Endothelial cell of umbilical vein (primary cell): Measurements from ENCODE around the gene ABCB4. TPM values are rescaled to one million over a fixed set of nuclear protein-coding genes. Genes with fewer than 3 reads are reported as not detected.

Experiments used
- BruUV-seq: library from RNA; stranded (reverse); fragments of 400-500 nt; replicated peaks from 2 replicates; lab custom pipeline; 2021; lab: Mats Ljungman, UMichigan
- CTCF ChIA-PET: fragments of 300-600, 350-600 bp; sonication (Branson Sonifier 250); formaldehyde crosslinking; loops from one replicate; lab custom pipeline; 2021; ENCODE audit warnings: antibody characterized with exemption, inconsistent platforms; lab: Charles Lee
- POLR2A ChIA-PET: fragments of 300-600, 350-600 bp; sonication (Branson Sonifier 250); formaldehyde crosslinking; loops from one replicate; lab custom pipeline; 2021; ENCODE audit warnings: antibody characterized with exemption, inconsistent platforms; lab: Charles Lee
- DNase-seq: peaks from one replicate; pipeline ENCODE4 v3.0.0-alpha.2; 2011; ENCODE audit warnings: low read depth, low spot score
- FAIRE-seq: peaks from 2 replicates; lab custom pipeline; 2011; peaks lifted over from hg19 to GRCh38; lab: Jason Lieb, UNC
- H2AFZ ChIP-seq: 2 replicates; pipeline ENCODE4 v1.6.0; 2012; ENCODE audit warnings: low read depth, low read length, control low read depth, inconsistent platforms
- H3K27ac ChIP-seq: 2 replicates; pipeline ENCODE4 v1.5.1; 2011; ENCODE audit warnings: low read depth, mild to moderate bottlenecking, control low read depth, low read length, moderate library complexity; ENCODE audit not compliant: insufficient read depth
- H3K27me3 ChIP-seq, 2 experiments: 2 replicates each; pipeline versions ENCODE4 v1.6.0 to v1.6.1; 2011; ENCODE audit warnings: low read length in 2 of 2, mixed read lengths in 1 of 2; ENCODE audit not compliant: control insufficient read depth in 2 of 2, insufficient read depth in 2 of 2
- H3K36me3 ChIP-seq, 2 experiments: 2 replicates in 1 of 2; 3 replicates in 1 of 2; pipeline ENCODE4 v1.5.1; 2011; ENCODE audit warnings: low read length in 2 of 2, mild to moderate bottlenecking in 1 of 2, moderate library complexity in 1 of 2; ENCODE audit not compliant: control insufficient read depth in 2 of 2, insufficient read depth in 2 of 2; ENCODE audit errors: extremely low read depth in 1 of 2
- H3K4me1 ChIP-seq: 3 replicates; pipeline ENCODE4 v1.5.1; 2011; ENCODE audit warnings: mild to moderate bottlenecking, low read length; ENCODE audit not compliant: control insufficient read depth, insufficient read depth; ENCODE audit errors: extremely low read depth
- H3K4me2 ChIP-seq: 2 replicates; pipeline ENCODE4 v1.6.1; 2011; ENCODE audit warnings: low read length, control low read depth, mixed read lengths; ENCODE audit not compliant: insufficient read depth
- H3K4me3 ChIP-seq, 3 experiments: fragments of 200-600 bp in 1 of 3; sonication (generic), shearing (Covaris generic) in 1 of 3; replicated peaks in 1 of 3; 2 replicates each; pipeline ENCODE4 v1.5.1; 2011 to 2016; ENCODE audit warnings: control low read depth in 3 of 3, low read length in 3 of 3, mild to moderate bottlenecking in 2 of 3, inconsistent platforms in 1 of 3, low read depth in 1 of 3, moderate library complexity in 1 of 3; ENCODE audit not compliant: insufficient read depth in 1 of 3
- H3K79me2 ChIP-seq: 2 replicates; pipeline ENCODE4 v1.6.0; 2012; ENCODE audit warnings: low read length, inconsistent platforms; ENCODE audit not compliant: control insufficient read depth, insufficient read depth
- H3K9ac ChIP-seq: replicated peaks from 2 replicates; pipeline ENCODE3; 2011; ENCODE audit warnings: low read length, control low read depth; ENCODE audit not compliant: insufficient read depth; ENCODE audit errors: extremely low read depth
- H3K9me1 ChIP-seq: replicated peaks from 3 replicates; pipeline ENCODE4 v1.6.0; 2011; ENCODE audit warnings: mild to moderate bottlenecking, low read length; ENCODE audit not compliant: control insufficient read depth, insufficient read depth; ENCODE audit errors: extremely low read depth
- H3K9me3 ChIP-seq: replicated peaks from 2 replicates; pipeline ENCODE4 v1.5.1; 2012; ENCODE audit warnings: low read length, inconsistent platforms; ENCODE audit not compliant: control insufficient read depth, insufficient read depth
- H4K20me1 ChIP-seq: replicated peaks from 2 replicates; pipeline ENCODE3; 2011; ENCODE audit warnings: mild to moderate bottlenecking, low read length; ENCODE audit not compliant: control insufficient read depth, insufficient read depth; ENCODE audit errors: extremely low read depth
- CTCF ChIP-seq, 2 donors: IDR thresholded peaks; 1 replicate in 1 of 2; 2 replicates in 1 of 2; pipeline ENCODE4 v1.5.1; 2011; ENCODE audit warnings: low read length in 2 of 2, mild to moderate bottlenecking in 2 of 2, moderate library complexity in 2 of 2, control low read depth in 1 of 2, inconsistent platforms in 1 of 2, low read depth in 1 of 2; ENCODE audit not compliant: insufficient read depth in 1 of 2; ENCODE audit errors: extremely low read depth in 1 of 2
- EZH2 ChIP-seq: IDR thresholded peaks from 2 replicates; pipeline ENCODE4 v1.6.1; 2012; ENCODE audit warnings: borderline replicate concordance, low read depth, mild to moderate bottlenecking, moderate library complexity, low read length, inconsistent platforms; ENCODE audit not compliant: severe bottlenecking
- FOS ChIP-seq: IDR thresholded peaks from 2 replicates; pipeline ENCODE4 v1.6.1; 2011; ENCODE audit warnings: mild to moderate bottlenecking, low read length, moderate library complexity, borderline replicate concordance; ENCODE audit not compliant: insufficient read depth
- JUN ChIP-seq: IDR thresholded peaks from 2 replicates; pipeline ENCODE4 v1.6.1; 2011; ENCODE audit warnings: borderline replicate concordance, low read depth; ENCODE audit not compliant: insufficient read length, insufficient read depth
- POLR2A ChIP-seq: IDR thresholded peaks from 2 replicates; pipeline ENCODE4 v1.6.1; 2012; ENCODE audit warnings: low read depth, mild to moderate bottlenecking, control low read depth, low read length
- POLR2AphosphoS5 ChIP-seq: IDR thresholded peaks from 2 replicates; pipeline ENCODE4 v1.6.1; 2012; ENCODE audit warnings: low read depth, mild to moderate bottlenecking, control low read depth, low read length, moderate library complexity; ENCODE audit not compliant: insufficient read depth
- dilution Hi-C: fragments of 300-500 bp; cut with MboI; formaldehyde crosslinking; loops from one replicate; pipeline ENCODE4 v1.15.0; 2019; ENCODE audit warnings: low sequenced_read_pairs; ENCODE audit not compliant: extremely low pct_ligation_motif_present
- intact Hi-C: fragments of 100-400 bp; cut with micrococcal nuclease; formaldehyde crosslinking; loops from one replicate; pipeline ENCODE4 v1.10.0; 2022
- polyA plus RNA-seq, 4 experiments: library from polyadenylated mRNA; depleted of rRNA in 3 of 4; stranded (reverse) in 3 of 4; unstranded in 1 of 4; fragments of >200 nt; gene quantifications; 2 replicates each; pipeline versions ENCODE4 v1.2.1 to v1.2.3, GENCODE V29; 2011 to 2012; ENCODE audit warnings: missing spikeins in 1 of 4
- total RNA-seq: library from RNA; stranded (reverse); gene quantifications from 2 replicates; pipeline ENCODE4 v1.2.3, GENCODE V29; 2021

ABCB4 gene
- total and polyA plus RNA-seq, 2 donors (not counting 3 experiments of a cell fraction or from before 2014, with no cell fraction given), result 0.11 to 0.15 TPM

GRCh38 chr7:87420173-87420572, 55.3 kb downstream of the ABCB4 start:
- no TSS peak for BruUV-seq
- H3K9me1 ChIP-seq, result no peaks in the 10 kb centered on the region
- H3K4me1 ChIP-seq, result no peaks in the 10 kb centered on the region
- CTCF ChIA-PET, result interaction anchor here (1.0 to 8.0 kb wide), 3 partner anchors 94 to 205 kb away, joined by 3 to 299 read pairs (median 5); no protein-coding TSS in a partner anchor
- H3K27ac ChIP-seq, result no peak overlapping the region
- FAIRE-seq, result no peak
- no peak overlapping the region for H3K9ac ChIP-seq
- H3K36me3 ChIP-seq, result no peaks in the 10 kb centered on the region
- dilution Hi-C loops (loop anchor here (25.0 kb wide), 1 partner anchor 108 kb away; no protein-coding TSS in a partner anchor), intact Hi-C loops (no loop called here)
- H4K20me1 ChIP-seq, result no peaks in the 10 kb centered on the region
- H3K27me3 ChIP-seq, result peaks cover 5 to 9% of the 10 kb centered on the region in 2 experiments
- no peaks in the 10 kb centered on the region for H3K79me2 ChIP-seq
- POLR2A ChIA-PET, result interaction anchor here (0.6 kb wide), 1 partner anchor 10 kb away, joined by 3 read pairs; no protein-coding TSS in a partner anchor
- TF ChIP-seq CTCF (IDR thresholded peaks at IDR 0.05; ENCODE audit: extremely low read depth in 1 of 2, insufficient read depth in 1 of 2, low read depth in 1 of 2, low read length in 2 of 2) (no peak), POLR2A (no peak), POLR2AphosphoS5 (no peak), FOS (no peak), EZH2 (no peak), JUN (no peak)
- no peak overlapping the region for H3K4me3 ChIP-seq
- H3K9me3 ChIP-seq, result no peaks in the 10 kb centered on the region
- H2AFZ ChIP-seq, result no peak overlapping the region
- no peak overlapping the region for H3K4me2 ChIP-seq
- DNase-seq, result no peak
